ENCODE data around the gene LTF. TPM values are rescaled to one million over a fixed set of nuclear protein-coding genes. Genes with fewer than 3 reads are reported as not detected.

LTF gene
- total RNA-seq, 1 donor from 2014 or later, result not detected

DNA sequence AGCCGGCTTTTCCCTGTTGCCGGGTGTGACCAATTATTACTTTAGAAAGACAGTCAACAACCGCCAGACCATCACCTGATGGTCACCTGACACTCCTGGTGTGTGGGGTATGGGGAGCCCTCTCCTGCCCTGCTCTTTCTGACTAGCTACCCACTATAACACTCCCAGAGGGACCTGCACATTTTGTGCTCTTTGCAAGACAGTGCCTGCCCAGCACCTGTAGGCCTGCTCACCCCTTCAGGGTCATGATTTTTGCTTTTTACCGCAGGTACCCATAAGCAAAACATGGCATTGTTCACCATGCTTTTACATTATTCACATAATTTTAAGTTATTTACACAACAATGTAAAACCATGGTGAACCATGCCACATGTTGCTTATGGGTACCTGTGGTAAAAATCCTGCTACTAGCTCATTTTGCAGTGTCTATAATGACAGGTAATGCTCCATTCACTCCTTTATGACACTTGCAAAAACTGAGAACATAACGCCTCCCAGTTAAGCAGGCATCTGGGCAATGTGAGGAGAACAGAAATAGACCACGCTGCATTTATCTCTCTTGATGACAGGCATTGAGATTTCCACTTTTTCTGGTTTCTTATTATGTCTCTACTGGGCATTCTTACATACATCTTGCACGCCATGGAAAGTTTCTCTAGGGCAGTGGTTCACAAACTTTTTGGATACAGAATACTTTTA lies 47.7 kb downstream of the LTF start:
- H3K4me3 Mint-ChIP-seq (ENCODE audit: unreplicated experiment), result no peak overlapping the region
- no peaks in the 10 kb centered on the region for H3K9me3 ChIP-seq (ENCODE audit: insufficient read depth, low read depth, low read length)
- no peak overlapping the region for H2AFZ ChIP-seq (ENCODE audit: low read depth, low read length)
- H3K36me3 ChIP-seq (ENCODE audit: insufficient read depth, low read length), result no peaks in the 10 kb centered on the region
- no peak overlapping the region for H3K27ac ChIP-seq (ENCODE audit: low read depth, low read length)
- TF ChIP-seq, protein P1, sequence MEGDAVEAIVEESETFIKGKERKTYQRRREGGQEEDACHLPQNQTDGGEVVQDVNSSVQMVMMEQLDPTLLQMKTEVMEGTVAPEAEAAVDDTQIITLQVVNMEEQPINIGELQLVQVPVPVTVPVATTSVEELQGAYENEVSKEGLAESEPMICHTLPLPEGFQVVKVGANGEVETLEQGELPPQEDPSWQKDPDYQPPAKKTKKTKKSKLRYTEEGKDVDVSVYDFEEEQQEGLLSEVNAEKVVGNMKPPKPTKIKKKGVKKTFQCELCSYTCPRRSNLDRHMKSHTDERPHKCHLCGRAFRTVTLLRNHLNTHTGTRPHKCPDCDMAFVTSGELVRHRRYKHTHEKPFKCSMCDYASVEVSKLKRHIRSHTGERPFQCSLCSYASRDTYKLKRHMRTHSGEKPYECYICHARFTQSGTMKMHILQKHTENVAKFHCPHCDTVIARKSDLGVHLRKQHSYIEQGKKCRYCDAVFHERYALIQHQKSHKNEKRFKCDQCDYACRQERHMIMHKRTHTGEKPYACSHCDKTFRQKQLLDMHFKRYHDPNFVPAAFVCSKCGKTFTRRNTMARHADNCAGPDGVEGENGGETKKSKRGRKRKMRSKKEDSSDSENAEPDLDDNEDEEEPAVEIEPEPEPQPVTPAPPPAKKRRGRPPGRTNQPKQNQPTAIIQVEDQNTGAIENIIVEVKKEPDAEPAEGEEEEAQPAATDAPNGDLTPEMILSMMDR (IDR thresholded peaks at IDR 0.05; ENCODE audit: insufficient read depth, low read depth, low read length), result no peak
- TF ChIP-seq EZH2 (IDR thresholded peaks at IDR 0.05; ENCODE audit: insufficient read depth, low read length), result no peak
- no peak for FAIRE-seq
- no peaks in the 10 kb centered on the region for H4K20me1 ChIP-seq (ENCODE audit: insufficient read depth, low read length)
- no peaks in the 10 kb centered on the region for H3K36me3 Mint-ChIP-seq (ENCODE audit: low read depth, unreplicated experiment)
- no peak for DNase-seq (ENCODE audit: low read depth)
- peaks cover 5% of the 10 kb centered on the region for H3K4me1 Mint-ChIP-seq (ENCODE audit: low read depth, unreplicated experiment)
- no peak overlapping the region for H3K27ac Mint-ChIP-seq (ENCODE audit: unreplicated experiment)
- H3K9ac ChIP-seq (ENCODE audit: low read length), result no peak overlapping the region
- no peaks in the 10 kb centered on the region for H3K27me3 ChIP-seq (ENCODE audit: insufficient read depth, low read length)
- H3K4me1 ChIP-seq (ENCODE audit: insufficient read depth, low read length), result no peaks in the 10 kb centered on the region
- H3K4me3 ChIP-seq (ENCODE audit: insufficient read depth, low read depth, low read length), result no peak overlapping the region
- no peak overlapping the region for H3K4me2 ChIP-seq (ENCODE audit: low read length)
- peaks cover 9% of the 10 kb centered on the region for H3K27me3 Mint-ChIP-seq (ENCODE audit: low read depth, unreplicated experiment)
- H3K79me2 ChIP-seq (ENCODE audit: insufficient read depth, low read length), result no peaks in the 10 kb centered on the region
- H3K9me3 Mint-ChIP-seq (ENCODE audit: unreplicated experiment), result no peaks in the 10 kb centered on the region

DNA sequence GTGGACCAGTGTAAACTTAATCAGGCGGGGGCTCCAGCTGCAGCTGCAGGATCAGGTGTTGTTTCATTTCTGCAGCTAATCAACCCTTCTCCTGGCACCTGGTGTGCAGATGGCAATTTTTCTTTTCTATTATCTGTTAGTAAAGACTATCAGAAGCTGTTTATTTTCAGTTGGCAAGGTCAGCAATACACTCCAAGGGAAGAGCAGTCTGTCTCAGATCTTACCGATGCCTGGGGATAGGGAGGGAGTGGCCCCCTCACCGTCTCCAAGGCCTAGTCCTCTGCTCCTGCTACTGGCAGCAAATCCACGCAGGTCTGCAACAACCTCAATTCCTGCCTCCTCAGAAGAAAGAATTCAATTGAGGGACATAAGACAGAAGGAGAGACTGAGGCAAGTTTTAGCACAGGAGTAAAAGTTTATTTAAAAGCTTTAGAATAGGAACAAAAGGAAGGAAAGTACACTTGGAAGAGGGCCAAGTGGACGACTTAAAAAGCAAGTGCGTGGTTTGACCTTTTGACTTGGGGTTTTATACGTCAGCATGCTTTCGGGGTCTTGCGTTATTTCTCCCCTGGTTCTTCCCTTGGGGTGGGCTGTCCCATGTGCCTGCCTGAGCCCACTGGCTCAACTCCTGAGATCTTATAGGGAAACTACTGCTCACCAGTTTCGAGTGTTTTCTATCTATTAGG lies 48.4 kb downstream of the LTF start:
- no peak for DNase-seq (ENCODE audit: low read depth)
- Mint-ChIP-seq H3K27ac (ENCODE audit: unreplicated experiment) (no peak overlapping the region), H3K4me1 (ENCODE audit: low read depth, unreplicated experiment) (peaks cover 5% of the 10 kb centered on the region), H3K36me3 (ENCODE audit: low read depth, unreplicated experiment) (no peaks in the 10 kb centered on the region), H3K4me3 (ENCODE audit: unreplicated experiment) (no peak overlapping the region), H3K9me3 (ENCODE audit: unreplicated experiment) (no peaks in the 10 kb centered on the region), H3K27me3 (ENCODE audit: low read depth, unreplicated experiment) (peaks cover 8% of the 10 kb centered on the region)
- Histone ChIP-seq H3K4me2 (ENCODE audit: low read length) (no peak overlapping the region), H3K27me3 (ENCODE audit: insufficient read depth, low read length) (no peaks in the 10 kb centered on the region), H4K20me1 (ENCODE audit: insufficient read depth, low read length) (no peaks in the 10 kb centered on the region), H3K4me3 (ENCODE audit: insufficient read depth, low read depth, low read length) (no peak overlapping the region), H3K36me3 (ENCODE audit: insufficient read depth, low read length) (no peaks in the 10 kb centered on the region), H3K9ac (ENCODE audit: low read length) (no peak overlapping the region), H3K4me1 (ENCODE audit: insufficient read depth, low read length) (no peaks in the 10 kb centered on the region), H3K9me3 (ENCODE audit: insufficient read depth, low read depth, low read length) (no peaks in the 10 kb centered on the region), H3K79me2 (ENCODE audit: insufficient read depth, low read length) (no peaks in the 10 kb centered on the region), H3K27ac (ENCODE audit: low read depth, low read length) (no peak overlapping the region), H2AFZ (ENCODE audit: low read depth, low read length) (no peak overlapping the region)
- TF ChIP-seq, protein P1 (IDR thresholded peaks at IDR 0.05; ENCODE audit: insufficient read depth, low read depth, low read length), result no peak
- no peak for TF ChIP-seq EZH2 (IDR thresholded peaks at IDR 0.05; ENCODE audit: insufficient read depth, low read length)
- no peak for FAIRE-seq

DNA sequence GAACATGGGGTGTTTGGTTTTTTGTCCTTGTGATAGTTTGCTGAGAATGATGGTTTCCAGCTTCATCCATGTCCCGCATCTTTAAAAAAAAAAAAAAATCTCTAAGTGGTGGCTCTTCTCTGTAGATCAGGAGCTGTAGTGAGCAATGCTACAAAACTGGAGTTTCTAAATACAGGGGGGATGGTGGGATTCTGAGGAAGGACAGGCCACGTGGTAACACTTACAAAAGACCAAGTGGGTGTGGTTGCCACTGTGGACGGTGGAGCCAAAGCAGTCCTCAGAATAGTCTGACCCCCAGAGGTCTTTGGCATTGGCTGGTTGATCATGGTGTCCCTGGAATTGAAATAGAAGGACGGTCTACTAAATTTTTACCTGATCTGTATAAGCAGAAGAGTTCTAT lies 50.0 kb downstream of the LTF start:
- Histone ChIP-seq H3K4me1 (ENCODE audit: insufficient read depth, low read length) (peaks cover 4% of the 10 kb centered on the region), H3K4me3 (ENCODE audit: insufficient read depth, low read depth, low read length) (no peak overlapping the region), H3K9ac (ENCODE audit: low read length) (no peak overlapping the region), H3K9me3 (ENCODE audit: insufficient read depth, low read depth, low read length) (no peaks in the 10 kb centered on the region), H4K20me1 (ENCODE audit: insufficient read depth, low read length) (no peaks in the 10 kb centered on the region), H3K4me2 (ENCODE audit: low read length) (no peak overlapping the region), H3K27ac (ENCODE audit: low read depth, low read length) (no peak overlapping the region), H3K36me3 (ENCODE audit: insufficient read depth, low read length) (no peaks in the 10 kb centered on the region), H2AFZ (ENCODE audit: low read depth, low read length) (no peak overlapping the region), H3K79me2 (ENCODE audit: insufficient read depth, low read length) (no peaks in the 10 kb centered on the region), H3K27me3 (ENCODE audit: insufficient read depth, low read length) (no peaks in the 10 kb centered on the region)
- Mint-ChIP-seq H3K27me3 (ENCODE audit: low read depth, unreplicated experiment) (peaks cover 8% of the 10 kb centered on the region), H3K9me3 (ENCODE audit: unreplicated experiment) (no peaks in the 10 kb centered on the region), H3K36me3 (ENCODE audit: low read depth, unreplicated experiment) (no peaks in the 10 kb centered on the region), H3K27ac (ENCODE audit: unreplicated experiment) (no peak overlapping the region), H3K4me1 (ENCODE audit: low read depth, unreplicated experiment) (peaks cover 9% of the 10 kb centered on the region), H3K4me3 (ENCODE audit: unreplicated experiment) (no peak overlapping the region)
- FAIRE-seq (no peak), DNase-seq (ENCODE audit: low read depth) (no peak)
- TF ChIP-seq, protein P1 (IDR thresholded peaks at IDR 0.05; ENCODE audit: insufficient read depth, low read depth, low read length), result no peak
- TF ChIP-seq EZH2 (IDR thresholded peaks at IDR 0.05; ENCODE audit: insufficient read depth, low read length), result no peak

Data from astrocyte (in vitro differentiated cells and primary cell).